Measurements from ENCODE around the gene FBXL16.
A peak's percentile ranks its signal among the peaks of the same experiment; 100 is the strongest.

GRCh38 chr16:661184-661821, 44.3 kb downstream of the FBXL16 start:
- TF ChIP-seq FOXA2 (IDR thresholded peaks at IDR 0.05) = no peak
- TF ChIP-seq JUND (IDR thresholded peaks at IDR 0.05) = no peak
- no peak for TF ChIP-seq CTCF (IDR thresholded peaks at IDR 0.05; ENCODE audit: low read depth, low read length, missing input control)
- peak; percentile 35 to 45 for TF ChIP-seq HNF4A (conservative IDR thresholded peaks at IDR 0.05)
- TF ChIP-seq FOXA1 (IDR thresholded peaks at IDR 0.05) = no peak
- TF ChIP-seq, protein P1, sequence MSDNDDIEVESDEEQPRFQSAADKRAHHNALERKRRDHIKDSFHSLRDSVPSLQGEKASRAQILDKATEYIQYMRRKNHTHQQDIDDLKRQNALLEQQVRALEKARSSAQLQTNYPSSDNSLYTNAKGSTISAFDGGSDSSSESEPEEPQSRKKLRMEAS (IDR thresholded peaks at IDR 0.05) = no peak

Data from liver (tissue), 3 donors.